MG63 (cell line): ENCODE measurements around the gene PARP4. TPM values are rescaled to one million over a fixed set of nuclear protein-coding genes. Genes with fewer than 3 reads are reported as not detected.
A peak's percentile ranks its signal among the peaks of the same experiment; 100 is the strongest.
"Not testable (repeated sequence)": the region's sequence is repeated elsewhere in the genome, so short reads cannot be mapped to it uniquely, and the experiment has no call there.

Experiments
- DNase-seq: peaks from one replicate; pipeline ENCODE4 v3.0.0-alpha.2; 2020
- H3K27me3 ChIP-seq: fragments of 250-450 bp; sonication (Bioruptor Pico); 2 replicates; pipeline ENCODE4 v1.5.1; 2020; ENCODE audit warnings: mild to moderate bottlenecking, moderate library complexity
- H3K36me3 ChIP-seq: fragments of 250-450 bp; sonication (Bioruptor Pico); 2 replicates; pipeline ENCODE4 v1.5.1; 2020; ENCODE audit warnings: mild to moderate bottlenecking, moderate library complexity
- H3K4me3 ChIP-seq: fragments of 250-450 bp; sonication (Bioruptor Pico); 2 replicates; pipeline ENCODE4 v1.5.1; 2020; ENCODE audit warnings: mild to moderate bottlenecking, moderate library complexity
- H3K9me3 ChIP-seq: fragments of 250-450 bp; sonication (Bioruptor Pico); 2 replicates; pipeline ENCODE4 v1.5.1; 2020; ENCODE audit warnings: mild to moderate bottlenecking, moderate library complexity
- total RNA-seq: library from RNA; depleted of rRNA; stranded (reverse); fragments of >200 nt; shearing (Covaris generic); gene quantifications from 2 replicates; pipeline ENCODE4 v1.2.3, GENCODE V29; 2014; ENCODE audit warnings: low replicate concordance

The PARP4 gene
- total RNA-seq, 1 experiment from 2014 or later = 25.8 TPM

DNA sequence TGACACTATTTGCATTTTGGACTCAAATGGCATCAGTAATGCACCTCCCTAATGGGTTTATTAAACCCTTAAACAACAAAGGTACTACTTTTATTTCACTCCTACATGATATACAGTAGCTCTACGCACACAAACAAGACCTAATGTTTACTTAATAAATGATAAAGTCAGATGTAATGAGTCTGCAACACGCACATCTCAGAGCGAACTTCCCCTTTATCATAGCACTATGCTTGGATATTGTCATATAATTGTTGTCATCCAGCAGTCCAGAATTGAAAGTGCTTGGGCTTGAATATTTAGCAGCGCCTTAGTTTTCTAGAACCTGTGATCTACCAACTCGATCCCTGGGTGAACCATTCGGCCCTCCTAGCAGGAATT, 772 bp downstream of the PARP4 start:
- H3K9me3 ChIP-seq = no peaks in the 10 kb centered on the region
- peak overlapping the region; percentile 89 for H3K4me3 ChIP-seq
- DNase-seq = peak; percentile 25
- peaks cover 27% of the 10 kb centered on the region for H3K36me3 ChIP-seq
- no peaks in the 10 kb centered on the region for H3K27me3 ChIP-seq

DNA sequence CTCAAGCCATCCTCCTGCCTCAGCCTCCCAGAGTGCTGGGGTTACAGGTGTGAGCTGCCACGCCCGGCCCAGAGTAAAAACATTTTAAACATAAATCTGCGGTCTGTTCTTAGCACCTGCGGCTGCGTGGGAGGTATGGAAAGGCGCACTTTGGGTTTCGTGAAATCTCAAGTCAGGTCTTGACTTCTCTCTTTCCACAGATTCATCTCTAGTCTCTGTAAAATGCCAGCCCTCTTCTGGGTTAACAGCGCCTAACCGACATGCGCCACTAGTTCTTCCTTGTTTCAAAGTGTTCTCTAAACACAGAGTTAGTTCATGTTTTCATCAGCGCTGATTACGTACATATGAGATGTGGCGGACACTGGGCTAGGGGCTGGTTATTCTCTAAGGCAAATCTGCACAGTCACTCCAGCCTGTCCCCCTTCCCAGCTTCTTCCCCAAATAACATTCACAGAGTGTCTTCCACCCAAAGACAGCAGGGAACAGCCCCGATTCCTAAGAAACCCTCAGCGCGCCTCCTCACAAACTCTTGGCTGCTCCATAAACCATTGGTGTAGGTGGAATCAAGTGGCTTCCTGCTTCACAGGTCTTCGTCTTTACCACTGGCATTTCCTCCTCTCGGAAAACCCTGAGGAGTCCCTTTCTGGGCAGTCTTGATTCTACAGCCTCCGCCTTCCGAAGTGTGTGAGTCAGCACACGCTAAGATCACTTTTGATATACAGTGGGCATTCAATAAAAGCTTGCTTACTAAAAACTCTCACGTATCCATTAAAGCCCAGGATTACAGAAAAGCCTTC, 1.4 kb downstream of the PARP4 start:
- H3K36me3 ChIP-seq = peaks cover 32% of the 10 kb centered on the region
- no peaks in the 10 kb centered on the region for H3K27me3 ChIP-seq
- H3K4me3 ChIP-seq = peak overlapping the region; percentile 89
- no peaks in the 10 kb centered on the region for H3K9me3 ChIP-seq
- peak; percentile 83 for DNase-seq

DNA sequence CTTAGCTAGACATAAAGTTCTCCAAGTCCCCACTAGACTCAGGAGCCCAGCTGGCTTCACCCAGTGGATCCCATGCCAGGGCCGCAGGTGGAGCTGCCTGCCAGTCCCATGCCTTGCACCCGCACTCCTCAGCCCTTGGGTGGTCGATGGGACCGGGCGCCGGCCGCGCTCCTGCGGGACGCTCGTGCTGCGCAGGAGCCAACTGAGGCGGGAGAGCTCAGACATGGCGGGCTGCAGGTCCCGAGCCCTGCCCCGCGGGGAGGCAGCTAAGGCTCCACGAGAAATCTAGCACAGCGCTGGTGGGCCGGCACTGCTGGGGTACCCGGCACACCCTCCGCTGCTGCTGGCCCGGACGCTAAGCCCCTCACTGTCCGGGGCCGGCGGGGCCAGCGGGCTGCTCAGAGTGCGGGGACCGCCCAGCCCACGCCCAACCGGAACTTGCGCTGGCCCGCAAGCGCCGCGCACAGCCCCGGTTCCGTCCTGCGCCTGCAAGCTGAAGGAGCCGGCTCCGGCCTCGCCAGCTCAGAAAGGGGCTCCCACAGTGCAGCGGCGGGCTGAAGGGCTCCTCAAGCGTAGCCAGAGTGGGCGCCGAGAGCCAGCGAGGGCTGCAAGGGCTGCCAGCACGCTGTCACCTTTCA, 5.8 kb downstream of the PARP4 start:
- Histone ChIP-seq H3K27me3 (no peaks in the 10 kb centered on the region), H3K4me3 (no peak overlapping the region)
- no peak for DNase-seq

GRCh38 chr13:24506283-24506682, 6.3 kb downstream of the PARP4 start:
- DNase-seq, H3K9me3 ChIP-seq: not testable (repeated sequence)
- H3K36me3 ChIP-seq = peaks cover 52% of the 10 kb centered on the region

More for the DNA sequence above, 5.8 kb downstream of the PARP4 start:
- H3K36me3 ChIP-seq = peaks cover 47% of the 10 kb centered on the region
- H3K9me3 ChIP-seq = no peaks in the 10 kb centered on the region

DNA sequence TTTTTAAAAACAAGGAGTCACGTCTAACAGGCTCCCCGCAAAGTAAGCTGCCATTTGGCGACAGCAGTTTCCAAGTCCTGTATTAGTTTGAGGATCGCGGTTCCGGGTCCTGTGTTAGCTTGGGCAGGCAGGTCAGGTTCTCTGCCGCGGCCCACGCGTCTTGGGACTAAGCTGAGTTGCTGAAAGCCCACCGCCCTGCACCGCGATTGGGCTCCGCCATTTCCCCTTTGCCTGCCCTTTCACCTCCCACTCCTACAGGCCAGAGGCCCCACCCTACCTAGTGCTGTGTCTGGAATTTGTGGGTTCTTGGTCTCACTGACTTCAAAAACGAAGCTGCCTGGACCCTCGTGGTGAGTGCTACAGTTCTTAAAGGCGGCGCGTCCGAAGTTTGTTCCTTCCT, 6.8 kb downstream of the PARP4 start:
- no peak for DNase-seq
- no peaks in the 10 kb centered on the region for H3K27me3 ChIP-seq
- H3K9me3 ChIP-seq = no peaks in the 10 kb centered on the region
- H3K36me3 ChIP-seq = peaks cover 54% of the 10 kb centered on the region
- H3K4me3 ChIP-seq = no peak overlapping the region

More at GRCh38 chr13:24506283-24506682, 6.3 kb downstream of the PARP4 start:
- H3K4me3 ChIP-seq, H3K27me3 ChIP-seq: not testable (repeated sequence)

GRCh38 chr13:24505256-24505655, 7.3 kb downstream of the PARP4 start:
- Histone ChIP-seq H3K4me3 (no peak overlapping the region), H3K27me3 (no peaks in the 10 kb centered on the region), H3K36me3 (peaks cover 51% of the 10 kb centered on the region), H3K9me3 (no peaks in the 10 kb centered on the region)
- no peak for DNase-seq

DNA sequence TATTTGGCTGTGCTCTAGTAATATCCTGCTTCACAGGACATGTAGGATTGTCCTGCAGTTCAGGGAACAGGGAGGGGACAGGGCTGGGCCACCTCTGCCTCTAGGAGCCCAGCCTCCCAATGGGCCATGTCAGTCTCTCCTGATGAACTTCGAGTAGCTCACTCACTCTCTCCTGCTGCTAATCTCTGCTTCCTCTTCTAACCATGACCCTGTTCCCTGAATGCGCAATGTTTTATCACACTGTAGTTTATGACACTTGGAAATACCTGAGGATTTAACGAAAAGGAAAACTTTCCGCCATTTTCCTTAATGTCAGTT, 9.2 kb downstream of the PARP4 start:
- Histone ChIP-seq H3K27me3 (no peaks in the 10 kb centered on the region), H3K4me3 (no peak overlapping the region), H3K9me3 (no peaks in the 10 kb centered on the region), H3K36me3 (peaks cover 50% of the 10 kb centered on the region)
- DNase-seq = no peak

GRCh38 chr13:24502533-24503378, 9.8 kb downstream of the PARP4 start:
- Histone ChIP-seq H3K36me3 (peaks cover 48% of the 10 kb centered on the region), H3K4me3 (no peak overlapping the region), H3K9me3 (no peaks in the 10 kb centered on the region), H3K27me3 (no peaks in the 10 kb centered on the region)
- peak; percentile 86 for DNase-seq

DNA sequence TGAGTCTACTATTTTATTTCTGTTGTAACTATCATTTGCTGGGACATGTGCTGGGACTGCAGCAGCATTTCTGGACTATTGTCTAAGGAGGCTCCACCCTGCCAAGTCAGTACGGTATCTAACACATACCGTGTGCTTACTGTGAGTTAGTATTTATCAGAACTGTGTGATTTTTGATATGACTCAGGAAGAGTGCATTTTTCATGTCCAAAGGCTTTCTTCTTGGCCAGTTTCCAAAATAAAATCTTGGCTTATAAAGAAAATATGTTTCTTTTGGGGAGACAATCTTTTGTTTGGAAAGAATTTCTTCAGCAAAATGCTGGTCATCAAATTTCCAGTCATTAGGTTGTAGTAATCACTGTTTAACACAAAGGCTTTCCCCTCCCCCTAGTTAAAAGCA, 11.6 kb downstream of the PARP4 start:
- H3K27me3 ChIP-seq = no peaks in the 10 kb centered on the region
- no peak overlapping the region for H3K4me3 ChIP-seq
- H3K36me3 ChIP-seq = peaks cover 45% of the 10 kb centered on the region
- DNase-seq = peak; percentile 26
- H3K9me3 ChIP-seq = no peaks in the 10 kb centered on the region

DNA sequence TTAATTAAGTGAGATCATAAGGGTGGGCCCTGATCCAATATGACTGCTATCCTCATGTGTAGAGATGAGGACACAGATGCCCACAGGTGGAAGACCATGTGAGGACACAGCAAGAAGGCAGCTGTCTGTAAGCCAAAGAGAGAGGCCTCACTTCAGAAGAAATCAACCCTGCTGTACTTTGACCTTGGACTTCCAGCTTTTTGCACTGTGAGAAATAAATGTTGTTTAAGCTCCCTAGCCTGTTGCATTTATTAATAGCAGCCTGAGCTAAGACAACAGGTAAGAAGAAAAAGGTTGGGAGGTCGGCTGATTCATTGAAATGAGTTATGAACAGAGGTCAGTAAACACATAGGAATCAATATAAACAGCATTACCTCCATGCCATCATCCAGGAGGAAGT, 14.8 kb downstream of the PARP4 start:
- DNase-seq = no peak
- peaks cover 59% of the 10 kb centered on the region for H3K36me3 ChIP-seq
- no peaks in the 10 kb centered on the region for H3K9me3 ChIP-seq
- no peak overlapping the region for H3K4me3 ChIP-seq
- H3K27me3 ChIP-seq = no peaks in the 10 kb centered on the region

DNA sequence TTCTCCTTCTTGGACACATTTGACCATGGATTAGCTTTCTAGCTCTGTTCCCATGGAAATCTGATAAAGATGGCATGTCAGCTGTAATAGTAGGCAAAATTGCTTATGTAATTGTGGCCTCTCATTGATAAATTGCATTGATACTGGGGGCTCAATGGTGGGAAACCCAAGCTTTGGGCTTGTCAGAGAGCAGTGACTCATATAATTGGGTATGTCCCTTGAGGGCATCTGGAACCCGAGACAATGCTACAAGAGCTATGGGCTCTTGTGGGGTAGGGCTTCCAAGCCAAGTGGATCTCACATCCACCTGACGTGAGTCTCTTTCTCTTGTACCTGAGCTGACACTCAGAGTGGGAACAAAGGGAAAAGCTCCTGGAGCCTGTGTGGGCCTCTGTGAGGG, 16.3 kb downstream of the PARP4 start:
- H3K4me3 ChIP-seq, DNase-seq, H3K9me3 ChIP-seq, H3K27me3 ChIP-seq: not testable (repeated sequence)
- H3K36me3 ChIP-seq = peaks cover 65% of the 10 kb centered on the region

DNA sequence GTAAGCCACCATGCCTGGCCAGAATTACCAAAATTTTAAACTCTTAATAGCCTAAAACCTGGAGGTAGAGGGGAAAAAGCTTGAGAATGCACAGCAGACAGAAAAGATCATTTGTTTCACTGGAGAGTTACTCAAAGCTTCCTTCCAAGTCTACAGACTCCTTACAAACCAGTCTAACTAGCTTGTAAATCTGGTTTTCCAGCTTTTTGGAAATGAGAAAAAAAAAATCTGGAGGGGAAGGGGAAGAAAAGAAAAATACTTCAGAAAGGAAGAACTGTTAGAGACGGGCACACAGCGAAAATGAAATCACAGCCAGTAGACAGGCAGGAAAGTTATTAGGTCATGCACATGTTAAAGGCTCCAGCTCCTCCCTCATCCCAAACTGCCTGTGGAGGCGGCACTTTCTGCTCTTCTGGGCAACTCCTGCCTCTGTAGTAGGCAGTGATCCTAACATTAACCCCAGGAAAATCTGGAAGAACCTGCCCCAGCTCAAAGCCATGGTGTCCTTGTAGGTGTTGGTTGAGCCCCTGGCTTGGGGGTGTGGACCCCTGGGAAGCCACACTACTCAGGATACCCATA, 17.3 kb downstream of the PARP4 start:
- Histone ChIP-seq H3K36me3 (peaks cover 72% of the 10 kb centered on the region), H3K4me3 (no peak overlapping the region), H3K9me3 (no peaks in the 10 kb centered on the region), H3K27me3 (no peaks in the 10 kb centered on the region)
- no peak for DNase-seq

GRCh38 chr13:24493356-24493755, 19.2 kb downstream of the PARP4 start:
- no peak overlapping the region for H3K4me3 ChIP-seq
- H3K9me3 ChIP-seq = no peaks in the 10 kb centered on the region
- no peak for DNase-seq
- H3K36me3 ChIP-seq = peaks cover 78% of the 10 kb centered on the region
- H3K27me3 ChIP-seq = no peaks in the 10 kb centered on the region

- Histone ChIP-seq H3K27me3 (no peaks in the 10 kb centered on the region), H3K4me3 (no peak overlapping the region), H3K9me3 (no peaks in the 10 kb centered on the region), H3K36me3 (peaks cover 70% of the 10 kb centered on the region)
- DNase-seq = no peak
These were observed 20.7 kb downstream of the PARP4 start for GRCh38 chr13:24491845-24492244.

DNA sequence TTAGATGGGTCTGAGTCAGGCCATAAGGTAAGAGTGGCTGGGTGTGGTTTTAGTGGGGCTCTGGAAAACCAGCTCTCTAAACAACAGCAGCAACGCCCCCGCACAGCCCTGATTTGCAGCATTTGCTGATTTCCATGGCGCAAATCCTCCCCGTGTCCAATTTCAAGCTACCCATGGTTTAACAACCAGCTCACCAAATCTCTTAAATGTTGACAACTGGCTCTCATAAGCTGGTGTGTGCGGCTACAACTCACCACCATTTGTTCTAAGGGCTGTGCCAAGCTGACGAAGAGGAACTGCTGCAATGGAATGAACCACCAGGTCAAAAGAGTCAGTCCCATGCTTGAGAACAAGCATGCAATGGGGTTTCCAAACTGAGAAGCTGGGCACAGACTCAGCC, 22.9 kb downstream of the PARP4 start:
- H3K36me3 ChIP-seq = peaks cover 71% of the 10 kb centered on the region
- no peaks in the 10 kb centered on the region for H3K9me3 ChIP-seq
- H3K27me3 ChIP-seq = no peaks in the 10 kb centered on the region
- DNase-seq = no peak
- no peak overlapping the region for H3K4me3 ChIP-seq

GRCh38 chr13:24488092-24488491, 24.5 kb downstream of the PARP4 start:
- peaks cover 61% of the 10 kb centered on the region for H3K36me3 ChIP-seq
- H3K4me3 ChIP-seq, DNase-seq, H3K9me3 ChIP-seq, H3K27me3 ChIP-seq: not testable (repeated sequence)

DNA sequence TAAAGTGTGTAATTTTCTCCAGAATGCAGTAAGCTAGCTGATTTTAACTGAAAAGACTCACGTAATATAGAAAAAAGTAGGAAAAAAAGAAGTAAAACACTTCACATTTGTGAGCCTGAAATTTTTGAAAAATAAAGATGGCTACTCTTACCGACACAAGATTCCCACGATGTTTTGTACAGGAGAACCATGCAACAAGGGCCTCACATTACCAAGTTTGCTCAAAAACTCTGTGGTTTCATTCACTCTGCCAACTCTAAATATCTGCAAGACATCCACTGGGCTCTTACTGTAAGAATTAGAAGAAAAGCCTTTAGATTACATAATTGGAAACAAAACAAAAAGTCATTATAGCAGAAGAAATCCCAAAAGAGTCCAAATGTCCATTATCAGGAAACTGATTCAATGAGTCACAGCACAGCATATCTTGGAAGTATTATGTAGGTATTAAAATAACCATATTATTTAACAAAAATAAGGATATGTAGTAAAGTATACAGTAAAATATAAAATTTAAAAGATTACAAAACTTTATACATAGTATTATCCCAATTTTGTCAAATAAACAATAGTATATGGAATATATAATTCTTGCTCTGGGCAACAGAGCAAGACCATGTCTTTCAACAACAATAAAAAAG, 26.4 kb downstream of the PARP4 start:
- peaks cover 48% of the 10 kb centered on the region for H3K36me3 ChIP-seq
- not testable (repeated sequence) for H3K27me3 ChIP-seq, H3K4me3 ChIP-seq, H3K9me3 ChIP-seq, DNase-seq
